ENCODE results near the gene FHIP2A.

FHIP2A gene

GRCh38 chr10:114857922-114858629 is 36.5 kb downstream of the FHIP2A start:
- DNase-seq = no peak

DNA sequence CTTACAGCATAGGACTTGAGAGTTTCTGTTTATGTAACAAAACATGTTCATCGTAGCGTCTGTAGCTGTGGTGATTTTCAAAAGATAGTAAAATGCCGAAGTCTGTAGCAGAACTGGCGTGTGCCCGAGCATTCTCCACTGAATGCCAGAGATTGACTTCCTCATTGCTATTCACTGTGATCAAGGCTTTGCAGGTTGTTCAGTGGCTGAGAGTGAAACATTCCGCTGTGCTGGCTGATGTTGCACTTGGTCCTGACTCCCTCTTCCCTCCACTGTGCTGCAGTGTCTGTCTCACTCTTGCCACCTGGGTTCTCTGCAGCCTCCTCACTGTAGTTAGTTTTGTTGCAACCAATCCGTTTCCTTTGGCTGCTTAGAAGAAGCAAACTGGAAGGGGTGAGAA is 37.6 kb downstream of the FHIP2A start:
- no peak for DNase-seq

- no peak for DNase-seq
Measured at GRCh38 chr10:114862456-114862855, 40.9 kb downstream of the FHIP2A start.

DNA sequence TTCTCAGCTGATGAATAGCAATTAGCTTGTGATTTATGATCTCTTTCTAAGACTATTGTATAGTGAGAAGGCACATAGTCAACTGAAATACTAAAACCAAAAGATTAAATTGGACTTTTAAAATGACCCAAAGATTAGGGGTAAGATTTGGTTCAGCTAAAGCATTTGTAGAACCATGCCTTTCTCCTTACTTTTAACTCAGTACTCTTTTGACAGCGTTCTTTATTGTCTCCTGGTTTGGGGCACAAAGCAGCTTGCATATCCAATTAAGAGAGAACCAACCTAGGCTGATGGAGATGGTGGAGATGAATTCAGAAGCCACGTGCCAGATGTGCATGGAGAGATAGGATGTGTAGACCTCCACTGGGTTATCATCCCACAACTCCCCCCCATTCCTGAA is 45.8 kb downstream of the FHIP2A start:
- DNase-seq = no peak

- no peak for DNase-seq
Measured at GRCh38 chr10:114868870-114869519, 47.4 kb downstream of the FHIP2A start.

DNA sequence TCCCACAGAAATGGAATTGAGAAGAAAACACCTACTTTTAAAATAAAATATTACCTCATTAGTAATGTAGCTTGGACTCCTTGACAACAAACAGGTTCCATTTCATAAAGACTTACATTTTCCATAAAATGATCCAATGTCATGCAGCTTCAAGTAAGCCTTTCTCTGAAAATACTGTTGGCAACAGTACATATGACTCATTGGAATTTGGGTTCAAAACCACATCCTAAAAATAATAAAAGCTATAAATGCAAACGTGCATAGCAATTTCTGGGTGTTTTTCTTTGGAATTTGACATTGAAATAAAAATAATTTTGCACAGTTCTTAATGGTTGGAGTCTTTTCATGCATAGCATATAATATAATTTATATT is 47.9 kb downstream of the FHIP2A start:
- DNase-seq = no peak

- no peak for DNase-seq
Measured at GRCh38 chr10:114870486-114870885, 48.9 kb downstream of the FHIP2A start.

GRCh38 chr10:114871379-114871778 is 49.8 kb downstream of the FHIP2A start:
- DNase-seq = no peak

Data from right hindlimb (tissue), 1 donor.